Loucy (cell line): ENCODE data around the gene CLCN7.

Source experiments
- CTCF ChIP-seq: fragments of 200-600 bp; sonication (generic); conservative IDR thresholded peaks from 2 replicates; pipeline ENCODE4 v1.5.1; 2014; ENCODE audit warnings: mild to moderate bottlenecking, antibody characterized with exemption, low read length
- EZH2phosphoT487 ChIP-seq: fragments of 200-600 bp; IDR thresholded peaks from 2 replicates; pipeline ENCODE4 v1.6.1; 2018; ENCODE audit warnings: antibody characterized with exemption, mild to moderate bottlenecking, moderate library complexity, borderline replicate concordance

- no peak for TF ChIP-seq CTCF
- no peak for TF ChIP-seq EZH2phosphoT487
Measured at GRCh38 chr16:1498899-1499676, 24.3 kb upstream of the CLCN7 start.
